Measurements from ENCODE around the gene ADGRV1. TPM values are rescaled to one million over a fixed set of nuclear protein-coding genes. Genes with fewer than 3 reads are reported as not detected.

ADGRV1 gene
- total RNA-seq, 1 experiment from 2014 or later = 0.18 TPM

GRCh38 chr5:91103353-91104061 is 544.9 kb downstream of the ADGRV1 start:
- DNase-seq (ENCODE audit: low spot score) = no peak

GRCh38 chr5:91104062-91104448 is 545.5 kb downstream of the ADGRV1 start:
- DNase-seq (ENCODE audit: low spot score) = no peak

DNA sequence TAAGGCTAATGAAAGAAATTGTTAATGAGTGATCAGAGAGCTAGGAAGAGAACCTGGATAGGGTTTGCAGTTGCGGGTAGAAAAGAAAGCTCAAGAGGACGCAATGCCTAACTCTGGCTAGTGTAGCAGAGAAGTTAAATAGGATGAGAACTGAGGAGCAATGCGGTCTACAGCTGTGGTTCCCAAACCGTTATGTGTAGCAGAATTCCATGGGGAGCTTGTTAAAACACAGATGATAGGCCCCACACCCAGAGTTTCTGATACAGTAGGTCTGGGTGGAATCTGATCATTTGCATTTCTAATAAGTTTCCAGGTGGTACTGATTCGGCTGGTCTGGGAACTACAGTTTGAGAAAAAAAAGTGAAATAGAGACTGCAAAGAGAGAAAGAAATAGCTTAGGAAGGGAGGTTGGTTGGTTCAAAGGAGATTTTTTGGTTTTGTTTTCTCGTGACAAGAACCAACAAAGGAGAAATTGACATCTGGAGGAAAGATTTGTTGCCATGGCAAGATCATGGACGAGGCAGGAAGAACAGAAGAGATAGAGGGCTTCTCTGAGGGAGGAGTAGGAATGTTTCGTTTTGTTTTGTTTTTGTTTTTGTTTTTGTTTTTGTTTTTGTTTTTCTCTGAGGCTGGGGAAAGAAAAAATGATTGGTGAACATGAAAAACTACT is 548.4 kb downstream of the ADGRV1 start:
- DNase-seq (ENCODE audit: low spot score) = no peak

DNA sequence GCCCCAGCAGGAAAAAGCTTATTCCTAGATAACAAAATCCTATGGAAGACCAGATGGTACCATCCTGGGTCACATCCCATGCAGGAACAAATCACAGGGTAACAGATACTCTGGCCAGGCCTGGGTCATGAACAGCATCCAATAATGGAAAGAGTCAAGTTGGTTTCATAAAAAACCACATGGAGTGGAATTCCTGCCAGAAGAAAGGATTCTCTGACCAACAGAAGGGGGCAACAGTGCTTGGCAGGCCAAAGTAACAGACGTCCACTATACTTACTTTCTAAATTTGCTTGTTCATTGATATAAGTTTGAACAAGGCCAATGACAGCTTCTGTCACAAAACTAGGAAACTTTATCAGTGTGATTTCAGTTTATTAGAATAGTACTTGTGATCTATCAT is 551.0 kb downstream of the ADGRV1 start:
- no peak for DNase-seq (ENCODE audit: low spot score)

GRCh38 chr5:91110686-91111085 is 552.1 kb downstream of the ADGRV1 start:
- no peak for DNase-seq (ENCODE audit: low spot score)

DNA sequence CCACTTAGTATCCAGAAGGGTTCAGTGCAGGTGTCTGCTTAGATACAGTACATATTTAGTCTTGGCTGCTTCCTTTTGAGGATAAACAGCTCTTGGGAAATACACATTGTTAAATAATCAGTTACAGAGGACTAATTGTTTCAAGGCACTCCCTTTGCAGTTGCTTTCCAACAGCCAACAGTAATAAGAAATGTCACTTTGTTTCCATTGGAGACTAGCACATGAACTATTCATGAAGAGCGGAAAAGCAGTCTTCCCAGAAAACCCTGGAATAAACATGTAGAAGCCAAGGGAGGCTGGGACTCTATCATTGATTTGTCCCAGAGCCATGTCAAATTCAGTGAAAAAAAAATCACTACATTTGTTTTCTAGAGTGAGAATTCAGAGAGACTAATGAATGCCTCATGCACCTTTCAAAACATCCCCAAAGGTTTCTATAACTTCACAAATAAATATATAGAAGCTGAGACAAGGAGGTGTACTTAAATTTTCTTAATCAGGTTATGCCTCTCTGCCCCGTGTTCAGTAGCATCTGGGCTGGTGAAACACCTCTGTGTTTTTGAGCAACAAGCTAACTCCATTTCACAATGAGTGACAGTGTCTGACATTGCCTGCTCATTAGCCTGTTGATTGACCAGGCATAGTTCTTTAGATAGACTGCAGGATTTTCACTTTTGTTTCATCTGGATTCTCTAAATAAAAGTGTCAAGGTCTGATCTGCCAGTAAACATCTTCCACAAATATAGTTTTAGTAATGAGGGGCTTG is 553.1 kb downstream of the ADGRV1 start:
- no peak for DNase-seq (ENCODE audit: low spot score)

DNA sequence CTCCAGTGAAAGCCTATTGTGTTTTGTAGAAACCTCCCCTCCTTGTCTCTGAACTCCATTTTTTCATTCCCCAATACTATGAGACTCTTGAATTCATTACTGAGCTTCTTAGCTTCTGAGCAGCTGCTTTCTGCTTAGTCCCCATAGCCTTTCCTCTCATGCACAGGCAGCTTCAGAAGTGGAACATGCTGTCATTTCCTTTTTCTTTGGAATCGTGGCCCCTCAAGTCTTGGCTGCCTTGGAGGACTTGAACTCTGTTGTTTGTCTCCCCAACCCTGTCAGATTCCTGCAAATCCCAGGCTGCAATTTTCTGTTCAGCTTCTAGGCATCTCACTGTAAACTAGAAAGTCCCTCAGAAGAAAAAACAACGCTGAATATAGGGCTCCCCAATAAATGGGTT is 556.1 kb downstream of the ADGRV1 start:
- no peak for DNase-seq (ENCODE audit: low spot score)

GRCh38 chr5:91118354-91118753 is 559.8 kb downstream of the ADGRV1 start:
- no peak for DNase-seq (ENCODE audit: low spot score)

- DNase-seq (ENCODE audit: low spot score) = no peak
These were observed 560.2 kb downstream of the ADGRV1 start for GRCh38 chr5:91118796-91119195.

GRCh38 chr5:91119217-91119616 is 560.6 kb downstream of the ADGRV1 start:
- DNase-seq (ENCODE audit: low spot score) = no peak

GRCh38 chr5:91119981-91120850 is 561.6 kb downstream of the ADGRV1 start:
- DNase-seq (ENCODE audit: low spot score) = no peak

GRCh38 chr5:91121347-91121993 is 562.9 kb downstream of the ADGRV1 start:
- no peak for DNase-seq (ENCODE audit: low spot score)

DNA sequence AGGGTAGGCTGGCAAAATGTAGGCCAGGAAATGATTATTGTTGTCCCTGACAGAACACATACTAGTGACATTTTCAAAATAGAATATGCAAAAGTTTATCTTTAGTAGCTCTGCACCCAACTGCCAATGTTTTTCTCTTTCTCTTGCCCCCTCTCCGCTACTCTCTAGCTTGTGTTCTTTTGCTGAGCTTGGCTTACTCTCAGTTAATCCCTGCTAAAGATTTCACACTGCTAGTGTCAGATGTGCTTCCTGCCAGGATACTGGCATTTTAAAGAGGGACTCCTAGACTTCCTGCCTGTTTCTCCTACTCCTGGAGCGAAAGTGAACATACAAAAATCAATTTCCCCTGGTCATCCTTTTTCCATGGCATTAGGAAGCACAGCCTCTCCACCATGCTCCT is 564.1 kb downstream of the ADGRV1 start:
- DNase-seq (ENCODE audit: low spot score) = no peak

DNA sequence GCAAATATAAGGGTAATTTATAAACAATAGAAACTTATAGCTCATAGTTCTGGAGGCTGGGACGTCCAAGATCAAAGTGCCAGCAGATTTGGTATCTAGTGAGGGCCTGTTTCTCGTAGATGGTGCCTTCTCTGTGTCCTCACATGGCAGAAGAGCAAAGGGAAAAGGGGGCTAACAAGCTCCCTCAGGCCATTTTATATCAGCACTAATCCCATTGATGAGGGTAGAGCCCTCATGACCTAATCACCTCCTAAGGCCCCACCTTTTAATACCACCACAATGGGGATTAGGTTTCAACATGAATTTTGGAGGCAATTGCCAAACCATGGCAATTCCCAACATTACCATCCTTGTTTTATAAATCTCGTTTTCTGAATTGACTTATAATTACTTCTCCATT is 564.7 kb downstream of the ADGRV1 start:
- no peak for DNase-seq (ENCODE audit: low spot score)

DNA sequence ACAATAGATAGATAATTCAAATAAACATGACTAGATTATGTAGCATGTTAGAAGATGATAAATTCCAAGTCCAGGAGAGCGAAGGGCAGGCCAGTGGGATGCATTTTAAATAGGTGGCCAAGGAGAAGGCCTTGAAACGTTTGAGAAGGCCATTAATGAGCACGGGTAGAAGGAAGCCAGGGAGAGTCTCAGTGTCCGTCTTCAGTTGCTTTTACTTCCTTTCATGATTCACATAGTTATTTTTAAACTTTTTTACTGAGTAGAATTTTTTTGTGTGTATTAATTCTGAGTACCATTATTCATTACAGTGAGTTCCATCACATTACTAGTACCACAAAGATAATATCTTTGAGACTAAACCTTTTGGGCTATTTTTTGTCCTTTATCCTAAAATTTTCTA is 565.3 kb downstream of the ADGRV1 start:
- DNase-seq (ENCODE audit: low spot score) = no peak

GRCh38 chr5:91125916-91126315 is 567.3 kb downstream of the ADGRV1 start:
- DNase-seq (ENCODE audit: low spot score) = no peak

GRCh38 chr5:91126448-91126847 is 567.9 kb downstream of the ADGRV1 start:
- DNase-seq (ENCODE audit: low spot score) = no peak

GRCh38 chr5:91126888-91127287 is 568.3 kb downstream of the ADGRV1 start:
- DNase-seq (ENCODE audit: low spot score) = no peak

- no peak for DNase-seq (ENCODE audit: low spot score)
These were observed 569.0 kb downstream of the ADGRV1 start for GRCh38 chr5:91127456-91128081.

GRCh38 chr5:91128604-91129003 is 570.0 kb downstream of the ADGRV1 start:
- no peak for DNase-seq (ENCODE audit: low spot score)

- DNase-seq (ENCODE audit: low spot score) = no peak
These were observed 571.2 kb downstream of the ADGRV1 start for GRCh38 chr5:91129748-91130147.
